Stimulated activated CD4-positive, alpha-beta T cell treated with anti-CD3 and anti-CD28 coated beads, Interleukin-4, amount 100 ng/mL, for 4 hours (primary cell): ENCODE measurements around the gene CLEC18A.
"Not testable (repeated sequence)": the region's sequence is repeated elsewhere in the genome, so short reads cannot be mapped to it uniquely, and the experiment has no call there.

Source experiments
- DNase-seq, 2 experiments: peaks; one replicate each; pipeline ENCODE4 v3.0.0-alpha.2; 2020

Gene CLEC18A

DNA sequence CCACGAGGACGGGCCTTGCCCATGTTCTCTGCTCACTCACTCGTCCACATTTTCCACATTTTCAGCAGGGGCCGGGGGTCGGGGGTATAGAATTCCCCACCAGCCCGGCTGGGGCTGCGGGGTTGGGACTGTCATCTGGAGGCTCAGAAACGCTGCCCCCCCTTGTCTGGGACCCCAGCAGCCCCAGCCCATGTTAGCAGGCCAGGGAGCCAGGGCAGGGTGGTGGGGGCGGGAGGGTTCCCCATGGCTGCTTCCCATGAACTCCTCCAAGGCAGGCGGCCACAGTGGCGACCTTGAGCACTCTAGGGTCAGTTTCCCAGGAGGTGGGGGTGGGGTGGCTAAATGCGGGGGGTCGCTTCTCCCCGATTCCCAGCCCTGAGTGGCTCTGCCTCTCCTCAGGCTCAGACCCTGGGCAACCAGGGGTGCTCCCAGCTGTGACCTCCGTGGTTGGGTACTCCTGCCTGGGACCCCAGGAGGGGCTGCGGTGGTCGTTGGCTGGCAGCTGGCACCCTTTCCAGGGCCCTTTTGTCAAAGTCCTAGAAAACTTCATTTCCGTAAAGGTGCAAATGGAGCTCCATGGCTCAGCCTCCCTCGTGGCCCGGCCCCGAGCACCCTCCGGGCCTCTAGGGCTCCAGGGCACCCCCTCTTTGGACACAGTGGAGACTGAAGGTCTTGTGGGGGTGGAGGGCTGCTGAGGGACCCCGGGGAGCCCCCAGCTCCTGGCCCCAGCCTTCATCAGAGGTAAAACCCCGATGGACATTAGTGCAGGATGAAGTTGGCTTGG is 1.6 kb downstream of the CLEC18A start:
- DNase-seq = not testable (repeated sequence)

DNA sequence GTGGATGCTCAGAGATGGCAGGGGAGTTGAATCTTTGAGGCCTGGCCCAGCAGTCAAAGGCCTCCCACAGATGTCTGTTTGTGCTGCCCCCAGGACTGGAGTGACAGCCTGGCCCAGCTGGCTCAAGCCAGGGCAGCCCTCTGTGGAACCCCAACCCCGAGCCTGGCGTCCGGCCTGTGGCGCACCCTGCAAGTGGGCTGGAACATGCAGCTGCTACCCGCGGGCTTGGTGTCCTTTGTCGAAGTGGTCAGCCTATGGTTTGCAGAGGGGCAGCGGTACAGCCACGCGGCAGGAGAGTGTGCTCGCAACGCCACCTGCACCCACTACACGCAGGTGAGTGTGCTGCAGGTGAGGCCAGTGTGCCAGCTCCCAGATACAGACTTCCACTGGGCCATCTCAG is 3.1 kb downstream of the CLEC18A start:
- not testable (repeated sequence) for DNase-seq

DNA sequence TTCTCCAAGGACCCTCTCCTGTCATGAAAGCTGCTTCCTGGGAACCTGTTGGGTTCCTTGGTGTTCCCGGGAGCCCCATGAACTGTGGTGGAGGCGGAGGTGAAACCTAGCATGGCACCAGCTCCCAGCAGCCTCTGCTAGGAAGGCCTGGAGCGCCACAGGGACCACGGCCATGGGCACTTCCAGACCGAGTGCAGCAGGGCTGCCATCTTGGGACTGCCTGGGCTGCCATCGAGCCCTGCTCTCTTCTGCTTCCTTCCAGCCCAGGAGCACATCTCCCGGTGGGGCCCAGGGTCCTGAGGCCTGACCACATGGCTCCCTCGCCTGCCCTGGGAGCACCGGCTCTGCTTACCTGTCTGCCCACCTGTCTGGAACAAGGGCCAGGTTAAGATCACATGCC is 12.2 kb downstream of the CLEC18A start:
- not testable (repeated sequence) for DNase-seq

DNA sequence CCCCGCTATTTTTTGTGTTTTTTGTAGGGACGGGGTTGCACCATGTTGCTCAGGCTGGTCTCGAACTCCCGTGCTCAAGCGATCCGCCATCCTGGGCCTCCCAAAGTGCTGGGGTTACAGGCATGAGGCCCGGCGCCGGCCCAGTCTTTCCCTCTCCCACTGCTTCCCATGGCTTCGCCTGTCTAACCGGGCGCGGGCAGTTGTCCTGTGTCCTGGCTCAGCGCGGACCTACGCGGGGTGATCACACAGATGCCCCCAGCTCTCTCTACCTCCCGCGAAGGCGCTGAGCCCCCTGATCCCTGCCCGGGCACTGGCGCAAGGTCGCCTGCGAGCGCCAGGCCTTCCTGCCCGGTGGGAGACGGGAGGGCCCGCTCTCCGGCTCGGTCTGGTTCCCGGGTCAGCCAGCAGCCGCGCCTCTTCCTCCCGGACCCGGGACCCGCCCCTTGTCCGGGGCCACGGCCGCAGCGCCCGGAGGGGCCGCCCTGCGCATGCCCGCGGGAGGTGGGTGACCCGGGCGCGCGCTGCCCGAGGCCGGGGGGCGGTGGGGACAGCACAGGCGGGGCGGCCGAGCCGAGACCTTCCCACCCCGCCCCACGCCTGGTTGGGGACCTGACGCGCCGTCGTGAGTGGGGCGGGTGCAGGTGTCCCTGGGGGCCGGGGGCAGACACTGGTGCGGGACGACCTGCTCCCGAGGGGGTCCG is 14.0 kb downstream of the CLEC18A start:
- DNase-seq = not testable (repeated sequence)

DNA sequence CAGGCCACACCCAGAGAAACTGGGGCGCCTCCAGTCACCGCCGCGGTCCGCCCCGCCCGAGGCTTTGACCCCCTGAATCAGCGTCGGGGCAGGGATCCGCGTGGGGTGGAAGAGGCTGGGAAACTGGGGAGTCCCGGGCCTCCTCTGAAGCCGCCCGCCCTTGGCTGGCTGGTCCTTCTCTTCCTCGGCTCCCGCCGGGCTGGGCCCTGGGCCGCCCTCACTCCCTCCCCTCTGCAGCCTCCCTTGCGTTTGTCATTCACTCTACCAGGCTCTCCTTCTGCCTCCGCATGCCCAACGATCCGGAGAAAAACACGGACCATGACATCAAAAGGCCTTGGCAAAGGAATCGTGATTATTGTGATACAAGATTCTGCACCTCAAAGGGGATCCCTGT is 14.5 kb downstream of the CLEC18A start:
- not testable (repeated sequence) for DNase-seq

DNA sequence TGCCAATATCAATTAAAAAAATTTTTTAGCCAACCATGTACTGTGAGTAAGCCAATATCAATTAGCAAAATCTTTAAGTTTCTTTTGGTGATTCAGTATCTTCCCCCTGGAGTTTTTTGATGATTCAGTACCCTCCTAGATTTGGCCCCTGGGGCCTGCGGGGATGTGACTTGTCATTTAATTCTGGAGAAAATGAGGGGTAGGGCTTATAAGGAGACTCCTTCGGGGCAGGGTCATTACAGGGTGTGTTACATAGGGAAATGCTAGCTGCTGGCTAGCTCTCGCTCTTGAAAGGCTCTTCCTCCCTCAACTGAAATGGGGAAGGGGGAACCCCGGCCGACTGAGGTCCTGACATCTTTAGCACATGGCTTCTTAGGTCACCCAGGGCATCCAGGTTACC is 16.6 kb downstream of the CLEC18A start:
- not testable (repeated sequence) for DNase-seq

DNA sequence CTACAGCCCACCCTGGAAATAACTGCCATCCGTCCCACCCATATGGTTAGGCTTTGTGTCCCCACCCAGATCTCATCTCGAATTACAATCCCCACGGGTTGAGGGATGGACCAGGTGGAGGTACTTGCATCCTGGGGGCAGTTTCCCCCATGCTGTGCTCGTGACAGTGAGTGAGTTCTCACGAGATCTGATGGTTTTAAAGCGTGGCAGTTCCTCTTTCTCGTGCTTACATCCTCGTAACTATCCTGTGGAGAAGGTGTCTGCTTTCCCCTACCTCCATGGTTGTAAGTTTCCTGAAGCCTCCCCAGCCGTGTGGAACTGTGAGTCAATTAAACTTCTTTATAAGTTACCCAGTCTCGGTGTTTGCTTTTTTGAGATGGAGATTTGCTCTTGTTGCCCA is 17.0 kb downstream of the CLEC18A start:
- not testable (repeated sequence) for DNase-seq

DNA sequence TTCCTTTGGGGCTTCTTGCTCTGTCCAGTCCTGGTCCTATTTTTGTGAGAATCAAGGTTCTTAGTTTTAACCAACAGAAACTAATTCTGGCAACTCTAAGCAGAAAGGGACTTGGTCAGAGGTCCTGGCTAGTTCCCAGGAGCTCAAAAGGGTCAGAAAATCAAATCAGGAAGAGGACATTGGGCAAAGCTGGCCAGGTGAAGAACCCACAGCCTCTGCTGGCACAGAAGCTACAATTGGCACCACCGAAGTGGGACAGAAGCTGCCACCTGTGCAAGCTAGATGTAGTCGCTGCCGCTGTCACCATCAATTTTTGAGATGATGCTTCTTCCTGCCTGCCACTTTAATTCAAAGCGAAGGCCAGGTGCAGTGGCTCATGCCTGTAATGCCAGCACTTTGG is 18.5 kb downstream of the CLEC18A start:
- DNase-seq = not testable (repeated sequence)

DNA sequence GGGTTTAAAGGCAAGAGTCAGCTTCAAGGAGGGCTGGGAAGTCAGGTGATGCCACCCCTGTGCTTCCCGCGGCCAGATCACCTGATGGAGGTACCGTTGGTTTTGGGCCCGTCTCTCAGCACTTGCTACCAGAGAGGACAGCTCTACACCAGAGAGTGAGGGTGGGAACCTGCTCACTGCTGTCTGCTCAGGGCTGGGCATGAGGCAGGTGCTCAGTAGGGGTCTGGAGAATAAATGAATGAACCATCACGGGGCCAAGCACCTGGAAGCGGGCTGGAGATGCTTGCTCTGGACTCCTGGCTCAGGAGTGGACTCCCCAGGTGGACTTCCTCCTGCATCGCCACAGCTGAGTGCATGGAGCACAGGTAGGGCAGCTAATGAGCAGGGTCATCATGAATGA is 21.0 kb downstream of the CLEC18A start:
- not testable (repeated sequence) for DNase-seq

DNA sequence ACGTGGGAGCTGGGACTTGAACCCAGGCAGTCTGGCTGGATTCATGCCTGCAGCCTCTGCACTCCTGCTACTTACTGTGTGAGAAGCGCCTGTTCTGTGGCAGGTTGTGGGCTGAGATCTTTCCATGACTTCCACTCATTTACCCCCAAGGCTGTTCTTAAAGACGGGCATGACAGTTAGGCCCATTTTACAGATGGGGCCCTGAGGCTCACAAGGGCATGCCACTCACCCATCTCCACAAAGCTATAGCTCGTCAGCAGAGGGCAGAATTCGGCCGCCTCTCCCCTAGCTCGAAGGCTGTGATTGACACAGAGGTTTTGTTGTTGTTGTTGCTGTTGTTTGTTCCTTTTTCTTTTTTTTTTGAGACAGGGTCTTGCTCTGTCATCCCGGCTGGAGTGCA is 21.8 kb downstream of the CLEC18A start:
- DNase-seq = not testable (repeated sequence)

DNA sequence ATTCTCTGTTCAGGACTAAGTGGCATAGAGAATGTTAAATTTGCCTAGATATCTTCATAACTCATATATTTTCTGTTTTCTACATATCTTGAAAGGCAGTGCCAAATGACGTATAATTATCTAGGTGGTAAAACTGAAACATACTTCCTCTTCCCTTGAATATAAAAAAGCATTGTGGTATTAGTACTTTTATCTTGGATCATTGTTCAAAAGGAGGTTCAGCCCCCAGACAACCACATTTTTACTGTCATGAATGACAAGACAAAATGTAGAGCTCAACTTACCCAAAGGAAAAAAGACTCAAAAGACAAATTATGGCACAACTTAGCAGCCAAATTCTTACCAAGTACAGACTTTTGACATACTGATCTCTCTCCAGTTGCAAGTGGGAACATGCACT is 34.1 kb downstream of the CLEC18A start:
- DNase-seq = not testable (repeated sequence)

DNA sequence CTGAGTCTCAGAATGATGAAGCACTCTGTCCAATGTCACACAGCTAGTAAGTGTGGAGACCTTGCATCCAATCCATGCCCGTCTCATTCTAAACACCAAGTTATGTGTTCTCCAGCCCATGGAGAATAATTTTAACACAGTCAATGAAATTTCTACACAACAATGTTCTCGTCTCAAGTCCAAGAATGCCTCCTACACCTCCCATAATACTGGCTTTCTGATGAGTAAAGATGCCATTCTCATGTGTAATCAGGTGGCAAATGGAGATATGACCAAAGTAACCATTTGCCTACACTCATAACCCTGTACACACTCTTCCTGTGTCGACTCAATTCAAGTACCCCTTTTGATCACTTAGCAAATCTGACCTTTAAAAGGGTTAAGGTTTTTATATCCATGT is 46.8 kb downstream of the CLEC18A start:
- not testable (repeated sequence) for DNase-seq

DNA sequence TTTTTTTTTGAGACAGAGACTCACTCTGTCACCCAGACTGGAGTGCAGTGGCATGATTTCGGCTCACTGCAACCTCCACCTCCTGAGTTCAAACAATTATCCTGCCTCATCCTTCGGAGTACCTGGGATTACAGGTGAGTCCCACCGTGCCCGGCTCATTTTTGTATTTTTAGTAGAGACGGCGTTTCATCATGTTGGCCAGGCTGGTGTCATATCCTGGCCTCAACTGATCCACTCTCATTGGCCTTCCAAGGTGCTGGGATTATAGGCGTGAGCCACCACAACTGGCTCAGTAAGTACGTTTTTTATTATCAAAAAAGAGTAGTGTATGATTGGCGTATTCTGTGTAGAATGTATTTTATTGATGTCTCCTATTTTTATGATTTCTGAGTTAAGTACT is 48.7 kb downstream of the CLEC18A start:
- not testable (repeated sequence) for DNase-seq

DNA sequence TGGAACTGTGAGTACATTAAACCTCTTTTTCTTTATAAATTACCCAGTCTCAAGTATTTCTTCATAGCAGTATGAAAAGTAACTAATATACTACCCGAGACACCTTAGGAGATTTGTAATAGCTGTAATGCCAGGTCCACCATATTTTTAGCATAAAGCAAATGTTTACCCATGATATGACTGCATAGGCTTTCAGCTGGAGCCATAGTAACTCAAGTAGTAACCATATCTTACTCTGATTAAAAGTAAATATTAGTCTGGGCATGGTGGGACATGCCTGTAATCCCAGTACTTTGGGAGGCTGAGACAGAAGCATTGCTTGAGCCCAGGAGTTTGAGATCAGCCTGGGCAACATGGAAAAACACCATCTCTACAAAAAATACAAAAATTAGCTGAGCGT is 52.4 kb downstream of the CLEC18A start:
- DNase-seq = not testable (repeated sequence)

DNA sequence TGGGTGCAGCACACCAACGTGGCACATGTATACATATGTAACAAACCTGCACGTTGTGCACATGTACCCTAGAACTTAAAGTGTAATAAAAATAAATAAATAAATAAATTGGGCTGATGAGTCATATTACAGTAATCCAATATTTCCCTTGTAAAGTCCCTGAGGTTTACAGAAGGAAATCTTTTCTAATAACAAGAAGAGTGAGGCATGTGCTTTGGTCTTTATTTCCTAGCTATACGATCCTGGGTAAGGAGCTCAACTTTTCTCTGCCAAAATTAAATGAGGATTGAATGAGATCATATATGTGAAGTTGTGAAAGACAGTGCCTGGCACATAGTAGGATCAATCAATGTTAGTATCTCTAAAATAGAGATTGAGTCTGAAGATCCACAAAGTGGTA is 57.5 kb downstream of the CLEC18A start:
- not testable (repeated sequence) for DNase-seq

DNA sequence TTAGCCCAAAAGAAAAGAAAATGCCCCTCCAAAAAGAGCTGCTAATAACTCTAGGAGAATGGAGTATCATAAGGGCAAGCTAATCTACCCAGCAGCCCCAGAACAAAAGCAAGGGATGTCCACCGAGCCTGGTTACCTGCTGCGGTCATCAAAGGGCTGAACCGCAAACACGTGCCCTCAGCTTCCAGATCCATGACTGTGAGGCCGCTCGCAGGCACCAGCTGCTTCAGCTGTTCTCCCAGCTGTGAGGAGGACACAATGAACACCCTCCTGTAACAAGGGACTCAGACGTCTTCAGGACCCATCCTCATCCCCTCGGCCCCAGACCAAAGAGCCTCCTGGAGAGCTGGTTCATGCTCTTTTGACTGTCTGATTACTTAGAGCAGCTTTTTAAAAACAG is 59.5 kb downstream of the CLEC18A start:
- not testable (repeated sequence) for DNase-seq

DNA sequence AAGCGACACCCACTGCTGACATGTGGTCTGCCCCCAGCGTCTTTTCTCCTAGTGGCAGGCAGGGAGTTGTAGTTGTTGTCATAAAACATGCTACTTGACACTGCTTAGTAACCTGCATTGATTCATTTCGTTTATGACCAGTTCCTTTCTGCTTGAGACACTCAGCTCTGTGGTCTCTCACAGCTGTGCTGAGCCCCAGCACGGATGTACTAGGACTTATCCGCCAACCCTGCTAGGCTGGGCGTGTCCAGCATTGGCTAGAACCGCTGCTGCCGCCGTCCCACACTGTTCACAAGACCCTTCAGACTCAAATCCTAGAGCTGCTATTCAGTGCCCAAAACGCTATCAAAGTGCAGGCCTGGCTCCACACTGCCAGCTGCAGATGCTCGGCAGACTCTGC is 60.0 kb downstream of the CLEC18A start:
- DNase-seq = not testable (repeated sequence)

DNA sequence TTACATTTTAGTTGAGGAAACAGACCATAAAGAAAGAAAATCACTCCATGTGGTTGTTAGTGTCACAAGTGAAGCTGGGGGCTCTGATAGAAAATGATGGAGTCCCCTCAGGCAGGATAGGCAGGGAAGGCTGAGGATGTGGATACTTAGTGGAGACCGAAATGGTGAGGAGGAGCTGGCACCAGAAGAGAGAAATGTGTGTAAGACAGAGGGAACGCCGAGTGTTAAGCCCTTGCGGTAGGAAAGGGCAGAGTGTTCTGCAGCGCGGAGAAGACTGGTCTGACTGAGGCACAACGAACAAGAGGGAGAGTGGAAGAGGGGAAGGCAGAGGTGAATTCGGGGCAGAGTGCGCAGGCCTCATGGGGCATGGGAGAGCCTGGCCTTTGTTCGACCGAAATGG is 61.2 kb downstream of the CLEC18A start:
- not testable (repeated sequence) for DNase-seq

DNA sequence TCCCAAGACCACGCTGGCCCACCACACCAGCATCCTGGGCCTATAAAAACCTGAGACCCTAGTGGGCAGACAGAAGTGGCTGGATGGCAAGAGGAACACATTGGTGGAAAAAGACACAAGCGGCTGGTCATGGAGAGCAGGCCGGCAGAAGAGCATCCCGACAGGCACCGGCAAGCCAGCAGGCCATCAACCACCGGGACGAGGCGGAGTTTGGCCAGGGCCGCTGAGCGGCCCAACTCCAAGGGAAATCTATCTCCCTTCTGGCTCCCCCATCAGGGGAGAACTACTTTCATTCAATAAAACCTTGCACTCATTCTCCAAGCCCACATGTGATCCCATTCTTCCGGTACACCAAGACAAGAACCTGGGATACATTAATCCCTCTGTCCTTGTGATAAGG is 61.8 kb downstream of the CLEC18A start:
- not testable (repeated sequence) for DNase-seq
